OCI-M2 (cell line): ENCODE measurements around the gene BTAF1.

Experiments
- DNase-seq: peaks from one replicate; lab custom pipeline; 2025; ENCODE audit not compliant: unreplicated experiment; lab: John Stamatoyannopoulos, UW

Gene BTAF1

DNA sequence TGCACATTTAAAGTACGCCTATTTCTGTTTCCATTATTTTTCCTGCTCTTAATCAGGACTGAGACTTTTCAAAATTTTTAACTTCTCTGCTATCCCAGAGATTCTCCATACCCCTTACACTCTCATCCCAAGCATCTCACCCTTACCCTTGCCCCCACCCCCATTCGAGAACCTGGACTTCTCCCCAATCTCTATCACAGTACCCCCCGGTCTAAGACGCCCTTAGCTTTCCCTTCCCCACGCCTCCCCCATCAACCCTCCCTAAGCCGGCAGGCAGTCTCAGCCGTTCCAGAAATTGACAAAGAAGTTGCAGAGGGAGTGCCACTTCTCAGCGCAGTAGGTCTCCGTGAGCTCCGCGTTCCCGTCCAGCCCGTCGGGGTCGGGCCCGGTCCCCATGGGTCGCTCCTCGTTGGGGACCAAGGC, 15.6 kb upstream of the BTAF1 start:
- DNase-seq, result no peak

DNA sequence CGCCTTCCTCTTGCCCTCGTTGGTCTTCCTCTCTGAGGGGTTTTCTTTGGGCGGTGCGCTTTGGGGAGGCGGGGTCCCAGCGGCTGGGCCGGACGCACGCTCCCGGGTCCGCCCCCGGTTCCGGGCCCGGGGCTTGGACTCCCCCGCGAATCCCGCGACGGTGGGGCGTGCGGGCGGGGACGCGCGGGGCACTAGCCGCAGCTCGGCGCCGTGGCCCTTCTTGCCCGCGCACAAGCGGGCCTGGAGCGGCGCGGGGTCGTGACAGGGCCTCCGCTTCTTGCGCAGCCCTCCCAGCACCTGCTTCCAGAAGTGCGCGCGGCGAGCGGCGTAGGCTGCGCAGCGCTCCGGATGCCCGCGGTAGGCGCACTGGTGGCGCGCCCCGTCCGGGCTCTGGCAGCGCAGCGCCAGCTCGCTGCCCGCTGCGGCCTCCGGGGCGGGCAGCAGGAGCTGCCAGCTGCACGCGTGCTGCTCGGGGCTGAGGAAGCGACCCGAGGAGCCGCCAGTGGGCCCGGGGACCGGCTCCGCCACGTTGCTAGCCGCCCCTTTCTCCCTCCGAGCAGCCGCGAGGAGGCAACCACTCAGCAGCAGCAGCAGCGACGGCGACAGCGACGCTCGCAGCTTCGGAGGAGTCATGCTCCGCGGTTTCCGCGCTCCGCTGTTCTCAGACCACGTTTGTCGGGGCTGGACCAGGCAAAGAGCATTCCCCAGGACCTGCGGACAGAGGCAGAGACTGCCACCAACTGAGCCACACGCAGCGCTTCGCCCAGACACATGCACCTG, 15.0 kb upstream of the BTAF1 start:
- peak; percentile 61 for DNase-seq

DNA sequence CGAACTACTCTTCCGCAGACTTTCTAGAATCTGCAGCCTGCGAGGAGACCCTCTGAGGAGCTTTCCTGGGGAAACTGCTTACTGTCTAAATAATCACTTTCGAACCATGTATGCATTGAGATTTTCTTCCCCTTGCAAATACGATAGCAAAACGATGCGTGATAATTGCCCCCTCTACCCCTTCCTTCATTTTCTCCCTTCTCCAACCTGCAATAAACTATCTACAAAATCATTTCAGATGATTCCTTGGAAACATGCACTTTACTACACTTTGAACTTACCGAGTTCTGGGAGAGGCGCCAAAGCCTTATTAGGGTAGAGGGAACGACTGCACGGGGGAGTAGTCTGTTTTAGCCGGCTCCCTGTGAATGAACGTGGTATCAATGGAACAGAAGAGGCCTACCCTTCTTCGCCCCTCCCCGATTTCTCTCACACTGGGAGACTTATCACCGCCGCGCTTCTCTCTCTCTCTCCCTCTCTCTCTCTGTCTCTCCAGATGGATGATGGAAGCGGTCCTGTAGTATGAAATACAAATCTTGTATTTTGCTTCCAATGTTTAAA, 14.4 kb upstream of the BTAF1 start, which contains the start of gene FGFBP3:
Gene FGFBP3 (minus strand): TSS at position 370 of the 561 bp plus-strand sequence. CDS start 517 bp downstream, outside the sequence.
- no peak for DNase-seq

DNA sequence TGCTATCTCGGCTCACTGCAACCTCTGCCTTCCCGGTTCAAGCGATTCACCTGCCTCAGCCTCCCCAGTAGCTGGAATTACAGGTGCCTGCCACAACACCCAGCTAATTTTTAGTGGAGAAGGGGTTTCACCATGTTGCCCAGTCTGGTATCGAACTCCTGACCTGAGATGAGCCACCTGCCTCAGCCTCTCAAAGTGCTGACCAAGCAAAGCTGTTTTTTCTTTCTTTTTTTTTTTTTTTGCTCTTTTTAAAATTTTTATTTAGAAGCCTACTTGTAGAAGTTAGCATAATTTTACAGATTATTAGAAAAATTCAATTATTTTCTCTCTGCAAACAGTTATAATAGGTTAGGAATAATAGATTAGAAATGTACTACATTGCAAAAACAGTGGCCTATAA, 13.1 kb upstream of the BTAF1 start:
- no peak for DNase-seq

DNA sequence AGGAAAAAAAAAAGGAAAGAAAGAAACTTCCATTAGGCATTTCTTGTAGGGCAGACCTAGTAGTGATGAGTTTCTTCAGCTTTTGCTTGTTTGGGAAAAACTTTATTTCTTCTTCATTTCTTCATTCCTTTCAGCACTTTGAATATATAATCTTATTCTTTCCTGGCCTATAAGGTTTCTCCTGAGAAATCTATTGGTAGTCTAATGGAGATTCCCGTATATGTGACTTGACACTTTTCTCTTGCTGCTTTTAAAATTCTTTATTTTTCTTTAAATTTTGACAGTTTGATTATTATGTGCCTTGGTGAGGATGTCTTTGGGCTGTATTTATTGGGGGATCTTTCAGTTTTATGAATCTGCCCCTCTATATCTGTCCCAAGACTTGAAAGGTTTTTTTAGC, 3.9 kb upstream of the BTAF1 start:
- no peak for DNase-seq

DNA sequence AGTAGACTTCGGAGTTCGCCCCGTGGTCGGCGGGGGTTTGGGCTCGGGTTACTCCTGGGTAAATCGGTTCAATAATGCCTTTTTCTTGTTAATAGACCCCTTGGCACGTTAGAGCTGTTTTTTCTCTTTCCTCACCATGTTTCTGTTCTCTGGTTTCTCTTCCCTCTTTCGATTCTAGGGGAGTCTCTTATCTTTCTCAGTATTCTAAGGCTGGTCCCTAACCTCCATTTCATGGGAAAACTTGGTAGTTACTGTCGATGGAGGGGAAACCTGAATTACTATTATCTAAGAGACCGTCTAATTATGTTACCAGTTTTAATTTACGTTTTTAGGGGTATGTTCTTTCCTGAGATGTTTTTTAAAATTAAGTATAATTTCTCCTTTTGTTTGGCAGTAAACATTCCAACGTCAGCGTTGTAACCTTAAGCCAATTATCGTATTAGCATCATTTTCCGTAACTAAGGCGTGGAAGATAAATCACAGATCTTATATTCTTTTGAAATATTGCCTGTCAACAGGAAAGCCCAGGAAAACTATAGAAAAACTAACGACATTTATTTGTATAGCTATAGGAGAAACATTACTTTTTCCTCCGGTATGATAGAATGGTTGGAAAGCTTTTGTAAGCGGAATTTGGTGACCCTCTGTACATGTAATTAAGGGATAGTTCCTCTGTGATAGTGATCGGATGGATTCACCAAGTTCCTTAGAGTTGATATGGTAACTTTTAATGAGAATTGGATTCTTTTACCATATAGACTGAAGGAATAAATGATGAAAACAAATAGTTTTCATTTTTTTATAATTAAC, 847 bp downstream of the BTAF1 start:
- DNase-seq, result no peak

DNA sequence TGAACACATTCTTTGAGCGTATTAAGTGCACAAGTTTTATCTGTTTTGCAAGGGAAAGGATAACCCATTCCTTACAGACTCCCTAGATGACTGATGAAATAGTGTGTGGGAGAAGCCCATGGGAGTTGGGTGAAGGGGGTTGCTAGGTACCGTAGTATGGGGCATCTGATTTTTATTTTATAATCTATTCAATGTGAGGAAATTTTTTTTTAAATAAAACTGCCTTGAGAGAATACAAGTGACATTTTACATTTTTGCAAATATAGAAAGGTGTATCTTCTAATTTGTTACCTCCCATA, 1.4 kb downstream of the BTAF1 start:
- no peak for DNase-seq

DNA sequence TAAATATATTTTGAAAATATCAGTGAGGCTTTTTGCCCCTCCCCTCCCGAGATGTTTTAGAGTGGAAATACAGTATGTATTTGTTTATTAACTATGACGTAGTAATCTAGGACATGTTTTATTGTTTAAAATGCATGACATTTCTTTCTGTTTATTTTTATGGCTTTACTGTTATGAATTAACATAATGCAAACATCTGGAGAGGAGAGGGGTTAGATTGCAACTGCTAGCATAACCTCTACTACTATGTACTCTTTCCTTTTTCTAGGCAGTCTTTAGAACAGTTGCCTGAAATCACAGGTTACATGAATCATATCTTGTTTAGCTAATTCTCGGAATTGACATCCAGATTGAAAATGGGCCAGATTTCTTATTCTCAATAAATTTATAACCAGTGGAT, 7.4 kb downstream of the BTAF1 start:
- DNase-seq, result no peak

DNA sequence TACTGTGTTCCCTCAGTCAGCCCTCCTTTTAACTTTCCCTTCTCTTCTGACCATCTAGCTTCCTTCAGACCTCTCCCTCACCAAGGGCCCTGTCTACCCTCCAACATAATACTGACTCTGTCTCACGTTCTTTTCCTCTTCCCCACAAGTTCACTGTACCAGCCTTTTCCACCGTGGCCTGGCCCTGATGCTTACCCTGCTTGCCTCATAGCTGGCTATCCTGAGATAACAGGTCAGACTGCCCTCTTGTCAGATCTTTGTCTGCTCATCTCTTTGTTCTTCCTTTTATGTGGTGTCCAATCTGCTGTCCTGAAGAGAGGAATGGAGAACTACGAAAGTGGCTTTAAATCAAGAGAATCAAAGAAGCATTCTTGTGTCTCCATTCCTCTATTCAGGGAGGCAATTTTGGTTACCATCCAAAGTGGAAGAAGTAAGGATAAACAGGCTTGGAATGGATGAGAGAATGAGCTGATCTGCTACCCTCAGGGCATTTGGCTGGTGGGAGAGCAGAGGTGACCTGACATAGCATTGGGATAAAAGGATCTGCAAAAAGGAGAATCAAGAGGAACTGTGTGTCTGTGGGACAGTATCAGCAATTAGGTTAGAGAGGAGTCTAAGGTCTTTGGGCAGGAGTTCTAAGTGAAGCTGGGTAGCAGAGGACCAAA, 8.1 kb downstream of the BTAF1 start:
- no peak for DNase-seq

DNA sequence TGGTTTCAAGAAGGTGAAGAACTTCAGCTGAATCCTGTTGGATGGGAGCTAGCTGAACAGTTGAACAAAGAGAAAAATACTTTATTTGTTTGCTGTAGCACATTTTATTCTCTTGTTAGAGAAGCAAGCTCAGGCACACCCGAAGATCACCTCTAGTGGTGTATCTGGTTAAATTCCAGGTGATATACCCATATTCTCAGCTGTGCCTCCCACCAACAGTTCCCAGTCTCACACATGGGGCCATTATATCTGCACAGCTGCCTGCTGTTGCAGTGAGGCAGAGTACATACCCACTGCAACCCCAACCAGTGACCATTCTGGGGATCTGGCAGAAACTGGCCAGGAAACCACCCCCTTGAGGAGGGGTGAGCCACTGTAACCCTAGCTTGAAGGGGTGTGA, 9.2 kb downstream of the BTAF1 start:
- no peak for DNase-seq

DNA sequence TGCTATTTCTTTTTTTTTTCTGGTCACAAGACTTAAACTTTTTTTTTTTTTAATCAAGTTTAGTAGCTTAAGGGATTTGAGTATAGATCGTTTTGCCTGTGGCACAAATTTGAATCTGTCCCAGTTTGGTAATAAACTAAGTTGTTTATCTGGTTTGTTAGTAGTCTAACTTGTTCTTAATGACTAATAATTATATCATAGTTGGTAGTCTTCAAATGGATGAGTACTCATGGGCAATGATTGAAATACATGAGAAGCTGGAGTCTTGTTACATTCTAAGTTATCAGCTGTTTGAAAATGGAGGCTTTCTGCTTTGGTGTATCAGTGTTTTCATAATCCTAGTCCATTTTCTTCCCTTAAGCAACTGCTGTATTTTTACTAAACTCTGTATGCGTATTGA, 12.3 kb downstream of the BTAF1 start:
- no peak for DNase-seq

DNA sequence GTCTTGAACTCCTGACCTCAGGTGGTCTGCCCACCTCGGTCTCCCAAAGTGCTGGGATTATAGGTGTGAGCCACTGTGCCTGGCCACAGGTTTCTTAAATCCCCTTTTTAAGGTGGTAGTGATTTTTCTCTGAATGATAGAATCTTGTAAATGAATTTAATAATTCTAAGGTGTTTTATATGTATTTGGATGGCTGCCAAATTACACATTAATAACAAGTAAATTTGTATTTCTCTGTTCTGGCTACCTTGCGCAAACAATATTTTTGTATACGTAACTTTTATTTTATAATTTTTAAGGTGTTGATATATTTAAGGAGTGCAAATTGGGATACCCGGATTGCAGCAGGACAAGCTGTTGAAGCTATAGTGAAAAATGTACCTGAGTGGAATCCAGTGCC, 16.1 kb downstream of the BTAF1 start:
- no peak for DNase-seq

DNA sequence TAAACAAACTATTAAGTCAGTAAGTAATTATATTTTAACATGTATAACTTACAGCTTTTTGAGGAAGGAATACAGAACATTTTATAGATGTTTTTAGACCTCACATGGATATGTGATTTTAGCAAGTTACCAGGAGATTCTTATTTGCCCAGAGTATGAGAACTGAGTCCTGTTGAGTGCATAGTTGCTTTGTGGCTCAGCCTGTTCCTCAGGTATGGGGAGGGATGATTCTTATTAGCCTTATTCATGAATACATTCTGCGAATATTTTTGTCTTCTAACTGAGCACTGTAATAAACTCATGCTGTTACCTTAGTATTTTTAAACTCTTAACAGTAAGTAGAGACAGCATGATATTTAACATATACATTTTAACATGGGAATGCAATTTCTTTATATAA, 17.9 kb downstream of the BTAF1 start:
- no peak for DNase-seq

DNA sequence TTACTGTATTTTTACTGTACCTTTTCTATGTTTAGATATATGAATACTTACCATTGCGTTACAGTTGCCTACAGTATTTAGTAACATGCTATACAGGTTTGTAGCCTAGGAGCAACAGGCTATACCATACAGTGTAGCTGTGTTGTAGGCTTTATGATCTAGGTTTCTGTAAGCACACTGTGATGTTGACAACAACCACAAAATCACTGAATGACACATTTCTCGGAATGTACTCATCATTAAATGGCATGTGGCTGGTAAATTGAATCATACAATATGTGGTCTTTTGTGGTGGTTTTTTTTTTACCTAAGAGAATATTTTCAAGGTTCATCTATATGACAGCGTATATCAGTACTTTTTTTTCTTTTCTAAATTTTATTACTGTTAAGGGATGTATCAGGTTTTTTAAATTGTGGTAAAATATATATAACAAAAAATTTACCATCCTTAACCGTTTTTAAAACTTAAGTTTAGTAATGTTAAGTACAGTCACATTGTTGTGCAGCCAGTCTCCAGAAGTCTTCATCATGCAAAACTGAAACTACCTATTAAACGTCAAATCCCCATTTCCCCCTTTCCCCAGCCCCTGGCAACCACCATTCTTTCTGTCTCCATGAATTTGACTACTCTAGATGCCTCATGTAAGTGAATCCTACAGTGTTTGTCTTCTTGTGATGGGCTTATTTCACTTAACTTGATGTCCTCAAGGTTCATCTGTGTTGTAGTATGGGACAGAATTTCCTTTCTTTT, 21.5 kb downstream of the BTAF1 start:
- DNase-seq, result no peak

DNA sequence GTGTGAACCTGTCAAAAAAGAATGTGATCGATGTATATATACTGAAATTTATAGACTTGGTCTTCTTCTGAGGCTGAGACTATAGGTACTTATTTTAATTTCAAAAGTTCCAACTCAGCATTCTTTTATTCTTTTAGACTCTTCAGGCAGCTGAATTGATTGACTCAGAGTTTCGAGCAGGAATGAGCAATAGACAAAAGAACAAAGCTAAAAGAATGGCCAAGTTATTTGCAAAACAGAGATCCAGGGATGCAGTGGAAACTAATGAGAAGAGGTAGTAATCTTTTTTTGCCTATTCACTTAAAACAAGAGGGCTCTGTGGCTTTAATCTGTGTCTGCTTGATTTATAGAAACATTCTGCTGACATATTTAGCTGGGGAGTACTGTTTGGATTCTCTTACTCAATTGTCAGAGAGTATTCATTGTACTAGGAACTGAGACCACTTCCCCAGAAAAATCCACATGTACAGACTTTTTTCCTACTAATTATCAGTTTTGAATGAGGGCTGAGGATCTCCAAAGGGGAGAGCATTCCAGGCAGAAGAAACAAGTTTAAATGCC, 30.1 kb downstream of the BTAF1 start:
- DNase-seq, result no peak

DNA sequence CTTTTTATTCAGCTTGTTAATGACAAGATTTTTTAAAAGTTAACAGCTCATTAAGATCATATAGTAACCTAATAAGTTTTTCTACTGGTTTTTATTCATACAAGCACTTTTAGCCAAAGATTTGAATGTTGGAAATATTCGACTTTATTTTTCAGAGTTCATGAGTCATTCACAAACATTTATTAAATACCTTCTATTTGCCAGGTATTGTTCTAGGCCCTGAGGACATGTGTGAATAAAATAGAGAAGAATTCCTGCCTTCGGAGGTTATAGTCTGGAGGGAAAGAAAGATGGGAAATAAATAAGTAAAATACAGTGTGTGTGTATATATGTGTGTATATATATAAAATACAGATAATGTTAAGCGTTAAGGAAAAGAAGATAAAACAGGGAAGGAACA, 31.5 kb downstream of the BTAF1 start:
- DNase-seq, result no peak

DNA sequence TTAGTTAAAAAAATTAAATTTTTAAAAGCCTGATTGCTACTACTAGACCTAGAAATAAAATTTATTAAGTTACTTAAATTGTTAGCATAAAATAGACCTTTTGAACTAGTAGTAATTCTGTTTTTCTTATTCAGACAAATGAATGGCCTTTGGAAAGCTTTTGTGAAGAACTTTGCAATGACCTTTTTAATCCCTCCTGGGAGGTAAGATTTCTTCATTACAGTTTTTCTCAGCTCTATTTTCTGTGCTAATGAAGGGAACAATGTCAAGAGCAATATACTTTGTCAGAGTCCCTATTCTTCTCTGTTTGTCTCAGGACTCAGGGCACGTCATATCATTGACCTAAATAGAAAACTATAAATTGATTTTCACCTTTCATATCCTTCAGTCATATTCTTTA, 33.5 kb downstream of the BTAF1 start:
- no peak for DNase-seq

DNA sequence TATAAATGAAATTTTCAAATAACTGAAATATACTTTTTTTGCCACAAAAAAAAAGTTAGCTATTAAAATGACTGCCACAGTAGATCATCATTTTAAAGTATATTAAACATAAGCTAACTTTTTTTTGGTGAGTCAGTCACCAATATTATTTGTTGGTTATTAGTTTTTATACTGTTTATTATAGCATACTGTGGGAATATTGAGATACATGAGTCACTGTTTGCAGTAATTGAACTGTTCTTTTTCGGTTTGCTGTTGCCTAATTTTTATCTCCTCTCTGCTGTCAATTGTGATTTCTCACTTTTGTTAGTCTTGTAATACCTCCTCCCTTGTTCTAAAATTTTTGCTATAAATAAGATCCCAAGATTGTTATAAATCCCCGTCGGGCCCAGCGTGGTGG, 45.7 kb downstream of the BTAF1 start:
- DNase-seq, result no peak

DNA sequence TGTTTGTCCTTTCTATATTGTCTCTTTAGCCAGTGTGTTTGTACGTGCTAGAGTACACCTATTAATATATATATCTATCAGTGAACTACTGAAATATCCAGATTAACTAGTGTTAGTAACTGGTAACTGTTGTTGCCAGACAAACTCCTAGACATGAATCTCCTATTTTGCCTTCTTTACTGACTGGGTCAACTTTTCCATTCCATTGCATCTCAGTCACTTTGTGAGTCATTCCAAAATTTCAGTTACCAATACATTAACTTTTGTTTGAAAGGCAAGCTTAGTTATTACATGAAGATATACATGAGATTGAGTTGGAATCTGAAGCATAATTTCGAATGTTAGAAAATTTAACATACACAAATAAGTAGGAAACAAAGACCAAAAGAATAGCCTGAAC, 51.4 kb downstream of the BTAF1 start:
- no peak for DNase-seq

DNA sequence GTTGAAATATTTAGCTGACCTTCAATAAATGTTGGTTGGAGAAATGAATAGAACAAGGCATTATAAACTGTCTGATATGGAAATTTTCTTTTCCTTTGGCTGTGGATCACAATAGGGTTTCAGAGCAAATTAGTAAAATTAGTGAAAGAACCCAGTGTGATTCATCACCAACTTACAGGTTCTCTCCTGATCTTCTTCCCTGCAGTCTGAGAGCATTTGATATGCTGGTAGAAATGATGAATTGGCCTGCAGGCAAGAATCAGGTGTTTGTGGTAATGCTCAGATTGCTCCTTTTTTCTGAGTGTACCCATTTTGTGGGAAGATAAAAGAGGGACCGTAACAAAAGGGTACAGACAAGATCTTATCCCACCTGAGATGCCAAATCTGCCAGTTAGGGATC, 51.9 kb downstream of the BTAF1 start:
- DNase-seq, result no peak
